Thymus (tissue), 11 donors: ENCODE data around the gene IQCB1. TPM values are rescaled to one million over a fixed set of nuclear protein-coding genes. Genes with fewer than 3 reads are reported as not detected.
"Not testable (repeated sequence)": the region's sequence is repeated elsewhere in the genome, so short reads cannot be mapped to it uniquely, and the experiment has no call there.

Experiments
- DNase-seq, 9 donors: peaks; one replicate each; pipeline ENCODE4 v3.0.0-alpha.2; 2013; ENCODE audit warnings: low spot score in 9 of 9, low read depth in 6 of 9, missing footprints in 1 of 9
- H3K27ac ChIP-seq, 2 donors: one replicate each; pipeline ENCODE4 v1.5.1; 2013; ENCODE audit warnings: control low read depth in 1 of 2, low read depth in 1 of 2, low read length in 1 of 2, mild to moderate bottlenecking in 1 of 2, moderate library complexity in 1 of 2
- H3K27me3 ChIP-seq, 2 donors: one replicate each; pipeline ENCODE4 v1.5.1; 2013; ENCODE audit warnings: low read length in 1 of 2; ENCODE audit not compliant: control insufficient read depth in 2 of 2, insufficient read depth in 1 of 2
- H3K36me3 ChIP-seq, 2 donors: one replicate each; pipeline ENCODE4 v1.5.1; 2013; ENCODE audit warnings: low read length in 1 of 2, mild to moderate bottlenecking in 1 of 2, moderate library complexity in 1 of 2; ENCODE audit not compliant: control insufficient read depth in 2 of 2, insufficient read depth in 2 of 2
- H3K4me1 ChIP-seq, 2 donors: one replicate each; pipeline ENCODE4 v1.5.1; 2013; ENCODE audit warnings: low read length in 2 of 2; ENCODE audit not compliant: control insufficient read depth in 2 of 2, insufficient read depth in 2 of 2
- H3K4me3 ChIP-seq, 2 donors: one replicate each; pipeline ENCODE4 v1.5.1; 2013; ENCODE audit warnings: low read length in 2 of 2, control low read depth in 1 of 2, mild to moderate bottlenecking in 1 of 2
- H3K9me3 ChIP-seq, 2 donors: one replicate each; pipeline ENCODE4 v1.5.1; 2013; ENCODE audit warnings: low read length in 1 of 2, mild to moderate bottlenecking in 1 of 2; ENCODE audit not compliant: control insufficient read depth in 2 of 2, insufficient read depth in 1 of 2
- WGBS: extraction: QIAGEN DNeasy Blood & Tissue Kit; methylation state at CpG from one replicate; pipeline ENCODE4 v1.1.7; 2013; 5-methylcytosine and 5-hydroxymethylcytosine counted together
- polyA plus RNA-seq: library from polyadenylated mRNA; stranded (reverse); fragments of 200-250 nt; gene quantifications from one replicate; pipeline ENCODE4 v1.2.3, GENCODE V29; 2013
- total RNA-seq: library from RNA; stranded (reverse); fragments of 120-200 nt; gene quantifications from one replicate; pipeline ENCODE4 v1.2.4, GENCODE V29; 2013
- donor health status: healthy.

The IQCB1 gene
- total and polyA plus RNA-seq, 2 donors = 24.6 to 29.1 TPM

DNA sequence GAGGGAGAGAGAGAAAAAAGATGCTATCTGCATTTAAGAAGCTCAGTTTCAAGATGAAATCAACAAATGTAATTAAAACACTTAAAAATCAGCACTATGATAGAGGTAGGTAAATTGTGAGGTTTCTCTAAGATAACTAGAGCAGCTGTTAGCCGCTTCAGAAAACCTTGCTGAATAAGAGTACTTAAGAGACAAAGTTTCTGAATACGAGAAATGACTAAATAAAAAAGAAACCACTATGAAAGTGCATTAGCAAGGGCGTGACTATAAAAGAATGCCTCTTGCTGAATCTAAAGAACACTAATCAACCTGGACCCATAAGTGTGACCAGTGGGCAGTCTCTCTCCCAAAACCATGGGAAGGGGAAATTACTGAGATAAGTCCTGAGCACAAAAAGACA lies 41.8 kb downstream of the IQCB1 start:
- no peaks in the 10 kb centered on the region for H3K4me1 ChIP-seq
- no peaks in the 10 kb centered on the region for H3K9me3 ChIP-seq
- DNase-seq = no peak
- no peak overlapping the region for H3K27ac ChIP-seq
- no peaks in the 10 kb centered on the region for H3K27me3 ChIP-seq
- no peak overlapping the region for H3K4me3 ChIP-seq
- H3K36me3 ChIP-seq = peaks cover 6 to 42% of the 10 kb centered on the region in 2 donors
- 98% methylated on average over 3 of the region's 3 CpGs for WGBS

GRCh38 chr3:121786485-121786884 lies 48.4 kb downstream of the IQCB1 start:
- no peak for DNase-seq
- Histone ChIP-seq H3K27ac (no peak overlapping the region), H3K36me3 (peaks cover 15 to 61% of the 10 kb centered on the region in 2 donors), H3K9me3 (no peaks in the 10 kb centered on the region), H3K27me3 (no peaks in the 10 kb centered on the region), H3K4me1 (no peaks in the 10 kb centered on the region), H3K4me3 (no peak overlapping the region)
- WGBS = over 99% methylated on average over 2 of the region's 2 CpGs

- not testable (repeated sequence) for H3K4me3 ChIP-seq, H3K9me3 ChIP-seq, H3K27ac ChIP-seq, H3K4me1 ChIP-seq, DNase-seq, H3K27me3 ChIP-seq
- WGBS = 91% methylated on average over 8 of the region's 8 CpGs
- H3K36me3 ChIP-seq = peaks cover 9 to 55% of the 10 kb centered on the region in 2 donors
These were observed 52.1 kb downstream of the IQCB1 start for GRCh38 chr3:121782784-121783183.

- no peak overlapping the region for H3K4me3 ChIP-seq
- H3K27me3 ChIP-seq = no peaks in the 10 kb centered on the region
- WGBS = 98% methylated on average over 7 of the region's 7 CpGs
- H3K4me1 ChIP-seq = no peaks in the 10 kb centered on the region
- no peaks in the 10 kb centered on the region for H3K9me3 ChIP-seq
- H3K36me3 ChIP-seq = peaks cover 9 to 50% of the 10 kb centered on the region in 2 donors
- no peak overlapping the region for H3K27ac ChIP-seq
- DNase-seq = no peak
These were observed 53.2 kb downstream of the IQCB1 start for GRCh38 chr3:121781611-121782010.

DNA sequence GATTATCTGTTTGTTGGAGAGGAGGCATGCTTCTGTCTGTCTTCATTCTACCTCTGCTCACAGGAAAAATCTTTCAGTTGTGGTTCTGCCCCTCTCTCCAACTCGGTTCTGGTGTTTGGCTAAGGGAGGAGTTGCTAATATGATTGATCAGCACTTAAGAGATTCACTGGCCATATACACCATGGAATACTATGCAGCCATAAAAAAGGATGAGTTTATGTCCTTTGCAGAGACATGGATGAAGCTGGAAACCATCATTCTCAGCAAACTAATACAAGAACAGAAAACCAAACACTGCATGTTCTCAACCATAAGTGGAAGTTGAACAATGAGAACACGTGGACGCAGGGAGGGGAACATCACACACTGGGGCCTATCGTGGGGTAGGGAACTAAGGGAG lies 59.8 kb downstream of the IQCB1 start:
- peaks cover 24 to 46% of the 10 kb centered on the region in 2 donors for H3K36me3 ChIP-seq
- H3K4me1 ChIP-seq, H3K9me3 ChIP-seq, H3K27ac ChIP-seq, H3K27me3 ChIP-seq, H3K4me3 ChIP-seq, DNase-seq: not testable (repeated sequence)
- 99% methylated on average over 4 of the region's 4 CpGs for WGBS

- no peaks in the 10 kb centered on the region for H3K27me3 ChIP-seq
- no peak overlapping the region for H3K27ac ChIP-seq
- H3K9me3 ChIP-seq = no peaks in the 10 kb centered on the region
- no peaks in the 10 kb centered on the region for H3K4me1 ChIP-seq
- no peak for DNase-seq
- WGBS = 96% methylated on average over 1 of the region's 1 CpG
- H3K36me3 ChIP-seq = peaks cover 22 to 39% of the 10 kb centered on the region in 2 donors
- no peak overlapping the region for H3K4me3 ChIP-seq
These were observed 65.6 kb downstream of the IQCB1 start for GRCh38 chr3:121769246-121769645.

- no peak for DNase-seq
- peaks cover 22 to 37% of the 10 kb centered on the region in 2 donors for H3K36me3 ChIP-seq
- WGBS = 99% methylated on average over 2 of the region's 2 CpGs
These were observed 66.4 kb downstream of the IQCB1 start for GRCh38 chr3:121768452-121768851.

DNA sequence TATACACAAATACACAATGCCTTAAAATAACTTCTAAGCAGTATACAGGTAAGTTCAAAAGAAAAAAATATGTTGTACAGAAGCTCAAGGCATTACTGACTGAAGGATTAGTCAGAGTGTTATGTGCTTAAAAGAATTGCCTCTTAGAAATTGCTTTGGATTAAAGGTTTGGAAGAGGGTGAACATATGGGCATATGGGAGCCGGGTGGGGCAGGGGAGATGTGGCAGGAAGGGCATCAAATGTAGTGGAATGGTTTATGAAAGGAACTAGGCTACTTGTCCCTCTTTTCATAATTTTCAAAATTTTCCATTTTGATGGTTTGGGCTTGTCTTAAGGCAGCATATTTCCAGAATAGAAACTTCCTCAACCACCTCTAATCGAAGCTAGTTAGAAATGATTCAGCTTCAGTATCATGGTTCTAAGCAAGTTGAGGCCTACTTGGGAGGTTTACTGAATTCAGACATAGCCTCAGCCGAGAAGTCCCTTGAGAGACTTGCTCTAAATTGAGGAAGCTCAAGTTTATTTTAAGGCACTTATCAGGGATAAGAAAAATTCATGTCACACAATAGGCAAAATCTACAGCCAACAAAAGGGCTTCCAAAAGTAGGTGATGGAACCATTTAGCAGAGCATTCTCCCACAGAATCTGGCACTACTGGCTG lies 75.2 kb downstream of the IQCB1 start:
- no peak overlapping the region for H3K27ac ChIP-seq

More at GRCh38 chr3:121768452-121768851, 66.4 kb downstream of the IQCB1 start:
- H3K4me3 ChIP-seq = no peak overlapping the region
- no peak overlapping the region for H3K27ac ChIP-seq
- H3K9me3 ChIP-seq = no peaks in the 10 kb centered on the region
- no peaks in the 10 kb centered on the region for H3K4me1 ChIP-seq
- no peaks in the 10 kb centered on the region for H3K27me3 ChIP-seq

DNA sequence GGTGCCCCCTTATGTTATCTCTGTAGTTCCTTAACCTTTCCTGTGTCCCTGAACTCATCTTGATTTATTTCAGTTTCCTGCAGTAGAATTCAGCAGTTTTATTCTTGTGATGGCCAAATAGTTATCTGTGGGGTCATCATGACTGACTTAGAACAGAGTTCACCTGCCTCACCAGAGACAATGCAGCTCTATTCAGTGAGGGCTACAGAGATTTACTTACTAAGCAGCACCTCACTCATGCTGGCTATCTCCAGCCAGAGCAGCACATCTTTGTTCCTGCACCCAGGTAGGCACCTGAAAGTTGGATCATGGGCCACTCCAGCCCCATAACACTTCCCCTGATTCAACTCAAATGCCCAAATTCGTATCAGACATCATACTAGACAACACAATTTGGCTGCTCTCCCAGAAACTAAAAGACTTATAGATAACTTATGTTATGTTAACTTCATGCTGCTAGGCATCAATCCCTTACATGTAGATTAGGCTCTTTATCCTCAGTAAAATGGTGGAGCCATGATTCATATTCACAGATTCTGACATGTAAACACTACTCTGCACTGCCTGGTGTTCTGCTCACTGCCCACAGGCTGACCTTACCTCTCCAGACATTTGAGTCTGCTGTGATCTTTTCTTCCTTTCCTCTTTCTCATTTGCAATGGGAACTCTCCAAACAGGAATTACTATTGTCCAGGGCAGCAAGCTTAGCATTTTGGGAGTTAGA lies 76.0 kb downstream of the IQCB1 start:
- no peaks in the 10 kb centered on the region for H3K9me3 ChIP-seq
- no peaks in the 10 kb centered on the region for H3K36me3 ChIP-seq
- no peak overlapping the region for H3K27ac ChIP-seq
- H3K27me3 ChIP-seq = no peaks in the 10 kb centered on the region
- H3K4me1 ChIP-seq = no peaks in the 10 kb centered on the region
- no peak overlapping the region for H3K4me3 ChIP-seq
- WGBS = 74% methylated on average over 1 of the region's 1 CpG
- DNase-seq = no peak

More for the DNA sequence above, 75.2 kb downstream of the IQCB1 start:
- Histone ChIP-seq H3K36me3 (no peaks in the 10 kb centered on the region), H3K27me3 (no peaks in the 10 kb centered on the region), H3K4me1 (no peaks in the 10 kb centered on the region), H3K9me3 (no peaks in the 10 kb centered on the region), H3K4me3 (no peak overlapping the region)
- DNase-seq = no peak
- WGBS = 96% methylated on average over 3 of the region's 3 CpGs
